WTC11 (cell line): ENCODE results near the gene PSG4.
"Not testable (repeated sequence)": the region's sequence is repeated elsewhere in the genome, so short reads cannot be mapped to it uniquely, and the experiment has no call there.

Experiments used
- CTCF ChIP-seq: fragments of 200-600 bp; IDR thresholded peaks from 2 replicates; pipeline ENCODE4 v1.8.0; 2022; ENCODE audit warnings: antibody characterized with exemption
- FOXJ3 ChIP-seq: sonication (generic); formaldehyde crosslinking; IDR thresholded peaks from 2 replicates; pipeline ENCODE4 v1.9.0; 2021; ENCODE audit warnings: missing genetic modification reagents, mild to moderate bottlenecking, borderline replicate concordance
- MLX ChIP-seq: sonication (generic); formaldehyde crosslinking; IDR thresholded peaks from 2 replicates; pipeline ENCODE4 v1.8.1; 2023; ENCODE audit warnings: mild to moderate bottlenecking, missing genetic modification reagents, moderate library complexity
- NFE2L1 ChIP-seq: sonication (generic); formaldehyde crosslinking; IDR thresholded peaks from 2 replicates; pipeline ENCODE4 v1.8.1; 2023; ENCODE audit warnings: missing genetic modification reagents
- TCF7 ChIP-seq: sonication (generic); formaldehyde crosslinking; IDR thresholded peaks from 2 replicates; pipeline ENCODE4 v1.8.0; 2022; ENCODE audit warnings: mild to moderate bottlenecking, low read depth, missing genetic modification reagents, moderate library complexity
- TEAD4 ChIP-seq: sonication (generic); formaldehyde crosslinking; IDR thresholded peaks from 2 replicates; pipeline ENCODE4 v1.8.0; 2022; ENCODE audit warnings: mild to moderate bottlenecking, missing genetic modification reagents
- USF2 ChIP-seq: sonication (generic); formaldehyde crosslinking; IDR thresholded peaks from 2 replicates; pipeline ENCODE4 v1.8.1; 2023; ENCODE audit warnings: mild to moderate bottlenecking, missing genetic modification reagents, moderate library complexity
- ZBTB21 ChIP-seq: sonication (generic); formaldehyde crosslinking; IDR thresholded peaks from 2 replicates; pipeline ENCODE4 v1.8.1; 2023; ENCODE audit warnings: mild to moderate bottlenecking, missing genetic modification reagents, borderline replicate concordance
- ZBTB43 ChIP-seq: sonication (generic); formaldehyde crosslinking; IDR thresholded peaks from 2 replicates; pipeline ENCODE4 v1.8.1; 2023; ENCODE audit warnings: mild to moderate bottlenecking, missing genetic modification reagents
- ZNF396 ChIP-seq: fragments of 250-450 bp; sonication (Bioruptor Pico); IDR thresholded peaks from 2 replicates; pipeline ENCODE4 v1.8.0; 2021; ENCODE audit warnings: mild to moderate bottlenecking, moderate library complexity, borderline replicate concordance

GRCh38 chr19:43197666-43198397 lies 7.6 kb downstream of the PSG4 start:
- TF ChIP-seq ZNF396 (CRISPR knock-in tag); ZBTB21 (CRISPR knock-in tag); CTCF; FOXJ3 (CRISPR knock-in tag); MLX; ZBTB43 (CRISPR knock-in tag); USF2 (CRISPR knock-in tag); TCF7 (CRISPR knock-in tag); TEAD4 (CRISPR knock-in tag); NFE2L1 (CRISPR knock-in tag): not testable (repeated sequence)
